K562 (cell line): Measurements from ENCODE around the gene DENND1A.

Experiments used
- GABPA ChIP-seq: fragments of 200-800 bp; sonication (Bioruptor generic); conservative IDR thresholded peaks from 2 replicates; pipeline ENCODE4 v1.6.1; 2016; ENCODE audit warnings: low read depth, missing genetic modification characterization, missing compliant biosample characterization
- SMARCB1 ChIP-seq: IDR thresholded peaks from 2 replicates; pipeline ENCODE4 v1.6.1; 2011; ENCODE audit warnings: improper control_type of control experiment, low read depth; ENCODE audit not compliant: insufficient read length

- TF ChIP-seq GABPA = no peak
- no peak for TF ChIP-seq SMARCB1
Observed at GRCh38 chr9:123493627-123494026, 436.3 kb downstream of the DENND1A start.
